Measurements from ENCODE around the gene PLK5.

PLK5 gene

GRCh38 chr19:1582201-1582600 lies 58.3 kb downstream of the PLK5 start:
- DNase-seq, result no peak

DNA sequence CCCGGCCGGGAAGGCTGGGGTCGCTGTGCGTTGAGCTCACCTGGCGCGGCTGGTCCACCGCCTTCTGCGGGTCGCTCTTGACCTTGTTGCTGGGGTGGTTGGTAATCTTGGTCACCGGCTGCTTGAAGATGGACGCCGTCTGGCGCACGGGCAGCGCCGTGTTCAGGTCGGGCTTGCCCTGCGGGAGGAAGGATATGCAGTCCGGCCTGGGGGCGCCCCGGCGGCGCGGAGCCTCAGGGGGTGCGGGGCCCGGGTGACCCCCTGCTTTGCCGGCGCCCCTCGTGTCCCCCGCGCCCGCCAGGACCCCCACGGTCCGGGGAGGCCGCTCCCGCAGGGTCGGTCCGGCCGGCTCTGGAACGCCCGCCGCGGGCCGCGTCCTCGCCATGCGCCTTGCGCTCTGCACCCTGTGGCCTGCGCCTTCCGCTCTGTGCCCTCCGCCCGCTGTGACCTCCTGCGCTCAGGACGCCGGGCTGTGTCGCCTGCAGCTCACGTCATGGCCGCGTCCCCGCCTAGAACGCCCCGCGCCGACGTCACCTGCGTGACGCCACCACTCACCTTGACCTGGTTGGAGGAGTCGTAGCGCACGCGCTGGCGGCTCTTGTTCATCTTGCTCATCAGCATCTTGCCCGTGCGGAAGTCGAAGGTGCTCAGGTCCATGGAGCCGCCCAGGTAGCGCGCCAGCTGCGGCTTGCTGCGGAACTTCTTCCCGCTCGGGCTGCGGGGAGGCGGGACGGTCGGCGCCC lies 60.8 kb downstream of the PLK5 start:
- DNase-seq, result no peak

DNA sequence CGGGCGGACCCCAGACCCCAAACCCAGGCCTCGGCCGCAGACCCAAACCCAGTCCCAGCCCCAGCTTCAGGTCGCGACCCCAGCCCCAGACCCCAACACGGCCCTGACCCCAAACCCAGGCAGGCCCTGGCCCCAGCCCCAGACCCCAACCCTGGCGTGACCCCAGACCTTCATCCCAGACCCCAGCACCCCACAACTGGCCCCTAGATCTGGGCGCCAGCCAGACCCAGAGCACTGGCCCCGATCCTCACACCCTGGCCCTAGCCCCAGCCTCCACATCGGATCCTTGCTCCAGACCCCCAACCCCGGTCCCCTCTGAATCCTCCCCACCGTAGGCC lies 61.3 kb downstream of the PLK5 start:
- DNase-seq, result no peak
